Common myeloid progenitor, CD34-positive (primary cell): ENCODE measurements around the gene CADM1.

Experiments used
- CTCF ChIA-PET: fragments of 350-600 bp; sonication (Branson Sonifier 250); formaldehyde crosslinking; loops from one replicate; lab custom pipeline; 2021; ENCODE audit warnings: antibody characterized with exemption; lab: Charles Lee
- POLR2A ChIA-PET: fragments of 350-600 bp; sonication (Branson Sonifier 250); formaldehyde crosslinking; loops from one replicate; lab custom pipeline; 2021; ENCODE audit warnings: antibody characterized with exemption; lab: Charles Lee
- DNase-seq, 3 donors: peaks; one replicate each; pipeline versions ENCODE4 v3.0.0 to v3.0.0-alpha.2; 2013
- H3K27ac ChIP-seq, 2 experiments: 1 replicate in 1 of 2; 2 replicates in 1 of 2; pipeline ENCODE4 v1.7.0; 2013; ENCODE audit warnings: inconsistent platforms in 2 of 2, low read length in 2 of 2, mild to moderate bottlenecking in 2 of 2, low read depth in 1 of 2, moderate library complexity in 1 of 2; ENCODE audit not compliant: severe bottlenecking in 2 of 2, insufficient read depth in 1 of 2, poor library complexity in 1 of 2
- H3K27me3 ChIP-seq, 5 experiments: replicated peaks in 2 of 5; 1 replicate in 3 of 5; 2 replicates in 2 of 5; pipeline versions ENCODE4 v1.6.1 to v1.7.0; 2013; ENCODE audit warnings: low read length in 4 of 5, mild to moderate bottlenecking in 2 of 5, moderate library complexity in 2 of 5, inconsistent platforms in 1 of 5; ENCODE audit not compliant: insufficient read depth in 5 of 5, control insufficient read depth in 4 of 5
- H3K36me3 ChIP-seq, 4 experiments: 1 replicate in 2 of 4; 2 replicates in 2 of 4; pipeline versions ENCODE4 v1.6.1 to v1.7.0; 2013; ENCODE audit warnings: low read length in 3 of 4, control low read depth in 1 of 4, mild to moderate bottlenecking in 1 of 4; ENCODE audit not compliant: control insufficient read depth in 4 of 4, insufficient read depth in 4 of 4
- H3K4me1 ChIP-seq, 4 experiments: 1 replicate in 3 of 4; 2 replicates in 1 of 4; pipeline versions ENCODE4 v1.6.1 to v1.7.1; 2013; ENCODE audit warnings: low read length in 3 of 4, mild to moderate bottlenecking in 3 of 4, control low read depth in 1 of 4, inconsistent platforms in 1 of 4, moderate library complexity in 1 of 4; ENCODE audit not compliant: control insufficient read depth in 4 of 4, insufficient read depth in 4 of 4; ENCODE audit errors: control extremely low read depth in 1 of 4
- H3K4me3 ChIP-seq, 7 experiments: 1 replicate in 4 of 7; 2 replicates in 3 of 7; pipeline versions ENCODE4 v1.5.1 to v1.7.0; 2013; ENCODE audit warnings: mild to moderate bottlenecking in 7 of 7, low read length in 6 of 7, moderate library complexity in 6 of 7, inconsistent platforms in 2 of 7, low read depth in 2 of 7, control low read depth in 1 of 7; ENCODE audit not compliant: insufficient read depth in 4 of 7, control insufficient read depth in 1 of 7; ENCODE audit errors: extremely low read depth in 1 of 7
- H3K9me3 ChIP-seq, 5 experiments: 1 replicate in 4 of 5; 2 replicates in 1 of 5; pipeline versions ENCODE4 v1.6.1 to v1.7.1; 2013; ENCODE audit warnings: low read length in 4 of 5, mild to moderate bottlenecking in 2 of 5, inconsistent platforms in 1 of 5, low read depth in 1 of 5, moderate library complexity in 1 of 5; ENCODE audit not compliant: control insufficient read depth in 4 of 5, insufficient read depth in 2 of 5; ENCODE audit errors: control extremely low read depth in 1 of 5
- WGBS: methylation state at CpG from one replicate; pipeline ENCODE4 v1.1.5; 2013; ENCODE audit not compliant: insufficient coverage; 5-methylcytosine and 5-hydroxymethylcytosine counted together

Gene CADM1

DNA sequence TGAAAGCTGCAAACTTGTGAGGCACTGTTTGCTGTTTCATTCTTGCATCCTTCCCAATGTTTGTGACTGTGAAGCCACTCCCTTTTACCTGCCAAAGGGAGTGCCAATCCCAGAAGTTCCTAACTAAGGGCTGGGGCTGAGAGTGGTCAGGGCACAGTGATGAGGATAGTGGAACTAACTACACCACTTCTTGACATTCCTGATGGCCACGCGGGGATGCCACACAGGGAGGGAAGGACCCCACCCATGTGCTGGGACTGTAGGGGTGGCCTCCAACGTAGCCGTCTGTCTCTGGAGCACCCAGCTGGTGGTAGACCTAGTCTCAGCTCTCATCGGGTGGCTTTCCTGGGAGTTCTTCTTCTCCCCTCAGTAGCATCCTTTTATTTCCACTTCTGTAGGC is 335.5 kb downstream of the CADM1 start:
- no peak overlapping the region for H3K4me3 ChIP-seq
- H3K27me3 ChIP-seq, result peaks cover 0 to 14% (median 0%) of the 10 kb centered on the region in 5 experiments
- no peaks in the 10 kb centered on the region for H3K4me1 ChIP-seq
- CTCF ChIA-PET, result interaction anchor here (1.3 kb wide), 1 partner anchor 9 kb away, joined by 3 read pairs; no protein-coding TSS in a partner anchor
- H3K27ac ChIP-seq, result no peak overlapping the region
- no peaks in the 10 kb centered on the region for H3K36me3 ChIP-seq
- DNase-seq, result no peak
- POLR2A ChIA-PET, result no interaction called here
- no peaks in the 10 kb centered on the region for H3K9me3 ChIP-seq
- WGBS, result 70% methylated on average over 5 of the region's 5 CpGs

DNA sequence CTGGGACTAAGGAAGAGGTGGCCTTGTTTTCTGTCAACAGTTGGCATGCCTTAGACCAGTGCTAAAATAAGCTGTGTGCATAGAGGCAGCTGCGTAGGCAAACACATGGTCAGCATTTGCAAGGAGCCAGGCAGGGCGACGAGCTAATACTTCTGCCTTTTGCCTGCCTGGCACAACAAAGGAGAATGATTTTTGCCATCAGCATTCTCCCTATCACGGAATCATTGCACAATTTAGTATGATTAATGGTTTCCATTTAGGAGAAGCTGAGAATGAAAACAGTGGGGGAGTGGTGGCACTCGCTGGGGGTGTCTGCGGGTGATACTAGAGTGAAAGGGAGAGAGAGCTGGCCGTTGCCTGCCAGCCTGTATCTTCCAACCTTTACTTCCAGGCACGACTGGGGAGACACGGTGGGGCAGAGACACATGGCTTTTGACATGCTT is 336.0 kb downstream of the CADM1 start:
- POLR2A ChIA-PET, result no interaction called here
- no peak overlapping the region for H3K27ac ChIP-seq
- CTCF ChIA-PET, result no interaction called here
- DNase-seq, result no peak
- WGBS, result 84% methylated on average over 2 of the region's 9 CpGs
- H3K36me3 ChIP-seq, result no peaks in the 10 kb centered on the region
- H3K9me3 ChIP-seq, result no peaks in the 10 kb centered on the region
- no peaks in the 10 kb centered on the region for H3K4me1 ChIP-seq
- H3K27me3 ChIP-seq, result peaks cover 0 to 18% (median 0%) of the 10 kb centered on the region in 5 experiments
- H3K4me3 ChIP-seq, result no peak overlapping the region

DNA sequence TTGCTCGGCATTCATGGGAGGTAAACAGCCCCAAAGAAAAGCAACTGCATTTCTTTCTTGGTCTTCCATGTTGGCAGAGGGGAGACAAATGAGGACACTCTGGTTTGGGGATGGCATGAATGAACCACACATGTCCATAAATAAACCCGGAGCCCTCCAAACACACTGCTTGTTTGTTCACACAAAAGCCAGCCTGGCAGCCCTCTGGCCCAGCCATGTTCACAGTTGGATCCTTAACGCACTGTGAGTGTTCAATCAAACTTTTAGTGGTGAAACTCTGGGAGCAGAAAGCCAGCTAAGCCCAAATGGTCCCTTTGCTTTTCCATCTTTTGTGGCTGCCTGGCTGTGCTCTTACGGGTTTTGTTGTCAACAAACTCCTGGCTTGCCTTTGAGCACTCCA is 336.8 kb downstream of the CADM1 start:
- Histone ChIP-seq H3K4me3 (no peak overlapping the region), H3K9me3 (no peaks in the 10 kb centered on the region), H3K36me3 (no peaks in the 10 kb centered on the region), H3K27me3 (peaks cover 0 to 18% (median 0%) of the 10 kb centered on the region in 5 experiments), H3K4me1 (no peaks in the 10 kb centered on the region), H3K27ac (no peak overlapping the region)
- ChIA-PET CTCF (no interaction called here), POLR2A (no interaction called here)
- no peak for DNase-seq
- WGBS, result 96% methylated on average over 4 of the region's 4 CpGs

DNA sequence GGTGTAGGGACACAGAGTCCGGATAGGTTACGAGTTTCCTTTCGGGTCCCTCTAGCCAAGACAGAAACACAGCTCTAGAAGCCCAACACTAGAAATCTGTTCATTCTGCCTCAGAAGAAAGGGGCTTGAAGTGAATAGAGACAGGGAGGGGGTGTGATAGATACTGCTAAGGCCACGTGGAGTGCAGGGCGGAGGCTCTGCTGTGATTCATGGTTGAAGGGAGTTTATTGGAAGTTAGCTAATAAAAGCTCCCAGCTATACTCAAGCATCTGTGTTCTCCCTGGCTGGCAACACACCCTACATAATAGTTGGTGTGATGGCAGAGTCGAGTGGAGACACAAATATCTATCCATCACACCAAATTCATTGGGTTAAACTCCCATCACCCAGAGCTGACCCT is 337.4 kb downstream of the CADM1 start:
- H3K27ac ChIP-seq, result no peak overlapping the region
- ChIA-PET POLR2A (no interaction called here), CTCF (no interaction called here)
- no peak overlapping the region for H3K4me3 ChIP-seq
- H3K4me1 ChIP-seq, result no peaks in the 10 kb centered on the region
- no peaks in the 10 kb centered on the region for H3K9me3 ChIP-seq
- peaks cover 0 to 18% (median 0%) of the 10 kb centered on the region in 5 experiments for H3K27me3 ChIP-seq
- DNase-seq, result no peak
- WGBS, result 85% methylated on average over 5 of the region's 6 CpGs
- no peaks in the 10 kb centered on the region for H3K36me3 ChIP-seq

DNA sequence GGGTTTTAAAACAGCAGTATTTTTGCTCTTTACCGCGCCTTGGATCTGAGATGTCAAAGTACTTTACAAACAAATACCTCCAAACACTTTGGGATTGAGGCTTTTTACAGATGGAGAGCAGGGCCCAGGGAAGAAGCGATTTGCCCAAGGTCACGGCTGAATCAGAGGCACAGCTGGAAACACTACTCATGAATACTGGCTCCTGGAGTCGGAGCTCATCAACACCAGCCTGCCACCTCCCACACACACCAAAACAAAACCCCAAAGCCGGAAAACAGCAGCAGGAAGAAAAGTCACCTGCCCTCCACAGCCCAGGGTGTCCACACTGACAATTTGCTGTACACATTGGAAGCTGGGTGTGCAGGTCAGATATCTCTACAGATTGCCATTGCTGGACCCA is 339.4 kb downstream of the CADM1 start:
- Histone ChIP-seq H3K36me3 (no peaks in the 10 kb centered on the region), H3K4me1 (no peaks in the 10 kb centered on the region), H3K27ac (no peak overlapping the region), H3K9me3 (no peaks in the 10 kb centered on the region), H3K27me3 (peaks cover 0 to 18% (median 0%) of the 10 kb centered on the region in 5 experiments), H3K4me3 (no peak overlapping the region)
- WGBS, result 46% methylated on average over 5 of the region's 6 CpGs
- ChIA-PET POLR2A (no interaction called here), CTCF (interaction anchor here (1.1 kb wide), 1 partner anchor 15 kb away, joined by 3 read pairs; no protein-coding TSS in a partner anchor)
- no peak for DNase-seq

DNA sequence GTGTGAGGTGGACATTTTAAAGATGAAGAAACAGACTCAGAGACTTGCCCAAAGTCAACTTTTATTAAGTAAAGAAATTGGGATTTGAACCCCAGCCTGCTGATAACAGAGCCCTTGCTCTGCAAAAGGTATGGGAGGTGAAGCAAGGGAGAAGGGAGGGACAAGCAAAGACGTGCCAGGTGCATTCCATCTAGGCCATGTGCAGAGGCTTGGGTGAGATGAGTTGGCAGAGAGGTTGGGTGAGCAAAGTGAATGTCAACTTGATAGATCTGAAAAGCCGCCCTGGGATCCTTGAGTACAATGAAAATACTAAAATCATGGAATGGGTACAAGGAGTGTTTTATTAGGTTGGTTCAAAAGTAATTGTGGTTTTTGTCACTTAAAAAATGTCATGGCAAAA is 341.3 kb downstream of the CADM1 start:
- peaks cover 0 to 18% (median 0%) of the 10 kb centered on the region in 5 experiments for H3K27me3 ChIP-seq
- ChIA-PET CTCF (no interaction called here), POLR2A (no interaction called here)
- no peak for DNase-seq
- no peaks in the 10 kb centered on the region for H3K36me3 ChIP-seq
- H3K4me1 ChIP-seq, result no peaks in the 10 kb centered on the region
- no peak overlapping the region for H3K4me3 ChIP-seq
- no peak overlapping the region for H3K27ac ChIP-seq
- no peaks in the 10 kb centered on the region for H3K9me3 ChIP-seq
- WGBS, result 92% methylated on average over 2 of the region's 2 CpGs

DNA sequence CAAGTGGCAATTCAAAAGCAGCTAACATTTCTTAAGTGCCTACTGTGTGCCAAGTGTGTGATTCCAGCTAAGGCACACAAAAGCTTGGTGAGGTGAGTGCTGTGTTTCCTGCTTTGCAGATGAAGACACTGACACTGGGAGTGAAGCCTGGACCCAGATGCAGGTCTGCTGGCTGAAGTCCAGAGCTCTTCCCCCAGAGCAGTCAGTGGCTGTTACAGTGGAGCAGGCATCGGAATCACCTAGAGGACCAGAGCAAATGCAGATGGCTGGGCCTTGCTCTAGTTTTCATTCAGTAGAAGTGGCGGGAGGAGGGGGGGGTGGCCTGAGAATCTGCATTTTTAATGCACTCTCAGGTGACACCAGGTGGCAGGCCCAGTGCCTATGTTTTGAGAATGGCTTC is 342.3 kb downstream of the CADM1 start:
- no peak overlapping the region for H3K27ac ChIP-seq
- no peaks in the 10 kb centered on the region for H3K4me1 ChIP-seq
- H3K4me3 ChIP-seq, result no peak overlapping the region
- H3K9me3 ChIP-seq, result no peaks in the 10 kb centered on the region
- DNase-seq, result no peak
- POLR2A ChIA-PET, result interaction anchor here (0.6 kb wide), 1 partner anchor 91 kb away, joined by 3 read pairs; no protein-coding TSS in a partner anchor
- 100% methylated on average over 1 of the region's 2 CpGs for WGBS
- H3K27me3 ChIP-seq, result peaks cover 0 to 18% (median 0%) of the 10 kb centered on the region in 5 experiments
- no peaks in the 10 kb centered on the region for H3K36me3 ChIP-seq
- CTCF ChIA-PET, result no interaction called here
